Right atrium auricular region (tissue), 2 donors: ENCODE data around the gene MPDU1. TPM values are rescaled to one million over a fixed set of nuclear protein-coding genes. Genes with fewer than 3 reads are reported as not detected.

Experiments used
- DNase-seq: peaks from one replicate; pipeline ENCODE4 v3.0.0-alpha.2; 2019; ENCODE audit warnings: low spot score
- H3K27ac ChIP-seq, 2 donors: fragments of 200-600 bp; sonication (generic); 1 replicate in 1 of 2; 2 replicates in 1 of 2; pipeline ENCODE4 v1.5.1; 2016 to 2019
- H3K27me3 ChIP-seq, 2 donors: fragments of 200-600 bp; sonication (generic); one replicate each; pipeline versions ENCODE4 v1.5.1 to v1.6.0; 2017 to 2019
- H3K36me3 ChIP-seq: fragments of 200-600 bp; sonication (generic); one replicate; pipeline ENCODE4 v1.5.1; 2016
- H3K4me1 ChIP-seq, 2 donors: fragments of 200-600 bp; sonication (generic); one replicate each; pipeline versions ENCODE4 v1.5.1 to v1.6.0; 2017 to 2019
- H3K4me3 ChIP-seq, 2 donors: fragments of 200-600 bp; sonication (generic); 1 replicate in 1 of 2; 2 replicates in 1 of 2; pipeline ENCODE4 v1.5.1; 2017 to 2019; ENCODE audit warnings: mild to moderate bottlenecking in 1 of 2, moderate library complexity in 1 of 2
- H3K9me3 ChIP-seq, 2 donors: fragments of 200-600 bp; sonication (generic); one replicate each; pipeline ENCODE4 v1.5.1; 2019
- CTCF ChIP-seq, 2 donors: fragments of 200-600 bp; sonication (generic); IDR thresholded peaks; one replicate each; pipeline ENCODE4 v1.5.1; 2019; ENCODE audit warnings: antibody characterized with exemption in 2 of 2
- total RNA-seq, 2 donors: library from RNA; depleted of rRNA; stranded (reverse); fragments of >200 nt; gene quantifications; one replicate each; pipeline ENCODE4 v1.1.0, GENCODE V29; 2016

Gene MPDU1
- total RNA-seq, 2 donors from 2014 or later = 55.4 to 81.1 TPM

DNA sequence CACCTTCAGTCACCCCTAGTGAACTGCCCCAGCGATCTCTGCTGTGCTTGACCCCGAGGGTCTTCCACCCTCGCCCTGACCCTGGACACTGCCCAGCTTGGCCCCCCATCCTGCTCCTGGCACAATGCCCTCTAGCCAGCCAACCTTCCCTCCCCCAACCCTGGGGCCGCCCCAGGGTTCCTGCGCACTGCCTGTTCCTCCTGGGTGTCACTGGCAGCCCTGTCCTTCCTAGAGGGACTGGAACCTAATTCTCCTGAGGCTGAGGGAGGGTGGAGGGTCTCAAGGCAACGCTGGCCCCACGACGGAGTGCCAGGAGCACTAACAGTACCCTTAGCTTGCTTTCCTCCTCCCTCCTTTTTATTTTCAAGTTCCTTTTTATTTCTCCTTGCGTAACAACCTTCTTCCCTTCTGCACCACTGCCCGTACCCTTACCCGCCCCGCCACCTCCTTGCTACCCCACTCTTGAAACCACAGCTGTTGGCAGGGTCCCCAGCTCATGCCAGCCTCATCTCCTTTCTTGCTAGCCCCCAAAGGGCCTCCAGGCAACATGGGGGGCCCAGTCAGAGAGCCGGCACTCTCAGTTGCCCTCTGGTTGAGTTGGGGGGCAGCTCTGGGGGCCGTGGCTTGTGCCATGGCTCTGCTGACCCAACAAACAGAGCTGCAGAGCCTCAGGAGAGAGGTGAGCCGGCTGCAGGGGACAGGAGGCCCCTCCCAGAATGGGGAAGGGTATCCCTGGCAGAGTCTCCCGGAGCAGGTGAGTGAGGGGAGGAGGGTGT is 24.9 kb upstream of the MPDU1 start, which contains the start of gene TNFSF13:
Gene TNFSF13 (plus strand): TSS at position 207 of the 776 bp plus-strand sequence. CDS start 290 bp downstream, at position 497.
- Histone ChIP-seq H3K9me3 (no peaks in the 10 kb centered on the region), H3K27me3 (no peaks in the 10 kb centered on the region), H3K4me1 (peaks cover 0 to 62% of the 10 kb centered on the region in 2 donors), H3K27ac (peak within 1 kb of the TSS; percentile 86 to 95), H3K36me3 (peaks cover 7% of the 10 kb centered on the region), H3K4me3 (peak within 1 kb of the TSS; percentile 16 to 76)
- no peak for TF ChIP-seq CTCF (IDR thresholded peaks at IDR 0.05)
- no peak for DNase-seq

DNA sequence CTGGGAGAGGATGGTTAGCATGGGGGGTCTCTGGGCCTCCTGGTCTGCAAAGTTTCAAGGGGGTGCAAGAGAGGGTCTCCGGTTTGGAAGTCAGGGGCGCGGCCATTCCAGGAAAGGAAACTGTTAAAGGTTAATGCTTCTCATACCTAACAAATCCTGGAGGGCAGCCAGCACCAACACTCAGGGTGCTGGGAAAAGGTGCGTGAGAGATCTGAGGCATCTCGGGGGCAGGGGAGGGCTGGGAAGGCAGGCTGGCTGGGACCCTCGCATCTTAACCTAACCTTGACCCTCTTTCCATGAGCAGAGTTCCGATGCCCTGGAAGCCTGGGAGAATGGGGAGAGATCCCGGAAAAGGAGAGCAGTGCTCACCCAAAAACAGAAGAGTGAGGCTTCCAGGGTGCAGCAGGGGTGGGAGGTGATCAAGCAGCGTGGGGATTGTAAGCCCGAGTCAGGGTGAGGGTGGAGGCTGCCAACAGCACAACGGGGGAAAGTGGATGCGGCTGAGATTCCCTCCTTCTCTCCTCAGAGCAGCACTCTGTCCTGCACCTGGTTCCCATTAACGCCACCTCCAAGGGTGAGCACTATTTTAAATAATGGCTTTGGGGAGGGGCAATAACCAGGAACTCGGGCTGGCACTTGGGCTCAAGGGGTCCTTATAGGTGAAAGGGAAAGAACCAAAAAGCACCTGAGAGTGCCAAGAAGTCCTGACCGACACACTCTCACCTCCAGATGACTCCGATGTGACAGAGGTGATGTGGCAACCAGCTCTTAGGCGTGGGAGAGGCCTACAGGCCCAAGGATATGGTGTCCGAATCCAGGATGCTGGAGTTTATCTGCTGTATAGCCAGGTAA is 24.1 kb upstream of the MPDU1 start:
- Histone ChIP-seq H3K36me3 (peaks cover 15% of the 10 kb centered on the region), H3K27me3 (no peaks in the 10 kb centered on the region), H3K4me3 (peak overlapping the region; percentile 16 to 76), H3K4me1 (peaks cover 0 to 67% of the 10 kb centered on the region in 2 donors), H3K27ac (peak overlapping the region; percentile 86 to 95), H3K9me3 (no peaks in the 10 kb centered on the region)
- no peak for TF ChIP-seq CTCF (IDR thresholded peaks at IDR 0.05)
- DNase-seq = no peak

DNA sequence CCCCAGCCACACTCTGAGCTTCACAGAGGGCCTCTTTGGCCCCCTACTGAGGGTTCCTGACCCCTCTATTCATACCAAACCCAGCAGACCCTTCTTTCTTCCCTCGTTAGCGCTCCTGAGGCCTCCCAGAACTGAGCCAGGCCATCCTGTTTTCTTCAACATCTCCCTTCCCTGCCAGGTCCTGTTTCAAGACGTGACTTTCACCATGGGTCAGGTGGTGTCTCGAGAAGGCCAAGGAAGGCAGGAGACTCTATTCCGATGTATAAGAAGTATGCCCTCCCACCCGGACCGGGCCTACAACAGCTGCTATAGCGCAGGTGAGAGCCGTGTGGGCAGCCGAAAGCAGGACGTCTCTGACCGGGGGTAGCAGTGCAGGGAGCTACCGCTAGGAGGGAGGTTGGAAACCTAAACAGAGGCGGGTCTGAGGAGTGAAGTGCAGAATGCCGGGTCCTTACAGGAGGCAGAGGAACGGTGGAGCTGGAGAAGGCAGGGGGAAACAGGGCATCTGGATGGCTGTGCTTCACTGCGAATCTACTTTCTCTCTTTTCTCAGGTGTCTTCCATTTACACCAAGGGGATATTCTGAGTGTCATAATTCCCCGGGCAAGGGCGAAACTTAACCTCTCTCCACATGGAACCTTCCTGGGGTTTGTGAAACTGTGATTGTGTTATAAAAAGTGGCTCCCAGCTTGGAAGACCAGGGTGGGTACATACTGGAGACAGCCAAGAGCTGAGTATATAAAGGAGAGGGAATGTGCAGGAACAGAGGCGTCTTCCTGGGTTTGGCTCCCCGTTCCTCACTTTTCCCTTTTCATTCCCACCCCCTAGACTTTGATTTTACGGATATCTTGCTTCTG is 23.3 kb upstream of the MPDU1 start:
- Histone ChIP-seq H3K4me1 (peaks cover 0 to 67% of the 10 kb centered on the region in 2 donors), H3K27me3 (no peaks in the 10 kb centered on the region), H3K27ac (peak overlapping the region; percentile 86 to 95), H3K9me3 (no peaks in the 10 kb centered on the region), H3K36me3 (peaks cover 24% of the 10 kb centered on the region), H3K4me3 (peak overlapping the region; percentile 76 to 82)
- peak; percentile 33 to 54 for TF ChIP-seq CTCF (IDR thresholded peaks at IDR 0.05)
- no peak for DNase-seq

- TF ChIP-seq CTCF (IDR thresholded peaks at IDR 0.05) = peak; percentile 55 to 83
- H3K9me3 ChIP-seq = no peaks in the 10 kb centered on the region
- peaks cover 31% of the 10 kb centered on the region for H3K36me3 ChIP-seq
- peak overlapping the region; percentile 86 to 95 for H3K27ac ChIP-seq
- H3K4me1 ChIP-seq = peaks cover 0 to 67% of the 10 kb centered on the region in 2 donors
- DNase-seq = peak; percentile 94
- no peaks in the 10 kb centered on the region for H3K27me3 ChIP-seq
- peak overlapping the region; percentile 76 to 82 for H3K4me3 ChIP-seq
Measured at GRCh38 chr17:7561028-7561575, 22.6 kb upstream of the MPDU1 start.
